HS-27A (cell line): ENCODE data around the gene UHRF2.
"Not testable (repeated sequence)": the region's sequence is repeated elsewhere in the genome, so short reads cannot be mapped to it uniquely, and the experiment has no call there.

Source experiments
- DNase-seq: peaks from one replicate; pipeline ENCODE4 v3.0.0-alpha.2; 2012; ENCODE audit warnings: low read depth, missing footprints

UHRF2 gene

DNA sequence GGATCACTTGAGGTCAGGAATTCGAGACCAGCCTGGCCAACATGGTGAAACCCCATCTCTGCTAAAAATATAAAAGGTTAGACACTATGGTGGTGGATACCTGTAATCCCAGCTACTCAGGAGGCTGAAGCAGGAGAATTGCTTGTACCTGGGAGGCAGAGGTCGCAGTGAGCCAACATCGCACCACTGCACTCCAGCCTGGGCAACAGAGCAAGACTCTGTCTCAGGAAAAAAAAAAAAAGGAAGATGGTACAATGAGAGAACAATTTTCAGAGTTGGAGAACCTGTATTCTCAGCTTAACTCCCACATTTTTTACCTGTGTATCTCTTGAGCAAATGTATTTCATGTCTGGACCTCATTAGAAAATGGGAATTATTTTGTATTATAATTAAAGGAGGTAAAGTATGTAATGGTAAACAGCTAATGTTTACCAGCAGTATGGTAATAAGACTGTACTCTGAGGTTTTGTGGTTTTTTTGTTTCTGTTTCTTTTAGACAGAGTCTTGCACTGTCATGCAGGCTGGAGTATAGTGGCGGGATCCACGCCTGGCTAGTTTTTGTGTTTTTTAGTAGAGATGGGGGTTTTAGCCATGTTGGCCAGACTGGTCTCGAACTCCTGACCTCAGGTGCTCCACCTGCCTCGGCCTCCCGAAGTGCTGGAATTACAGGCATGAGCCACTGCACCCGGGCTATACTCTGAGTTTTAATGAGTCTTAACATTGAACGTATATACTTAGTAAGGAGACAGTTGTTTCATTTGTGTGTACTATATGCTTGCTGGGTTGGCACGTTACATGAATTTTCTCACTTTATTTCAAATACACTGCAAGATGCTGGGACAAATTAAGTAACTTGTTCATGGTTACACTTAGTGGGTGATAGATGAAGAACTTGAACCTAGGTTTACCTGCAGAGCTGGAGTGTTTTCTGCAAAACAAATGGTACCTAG, 16.2 kb downstream of the UHRF2 start:
- DNase-seq, result no peak

DNA sequence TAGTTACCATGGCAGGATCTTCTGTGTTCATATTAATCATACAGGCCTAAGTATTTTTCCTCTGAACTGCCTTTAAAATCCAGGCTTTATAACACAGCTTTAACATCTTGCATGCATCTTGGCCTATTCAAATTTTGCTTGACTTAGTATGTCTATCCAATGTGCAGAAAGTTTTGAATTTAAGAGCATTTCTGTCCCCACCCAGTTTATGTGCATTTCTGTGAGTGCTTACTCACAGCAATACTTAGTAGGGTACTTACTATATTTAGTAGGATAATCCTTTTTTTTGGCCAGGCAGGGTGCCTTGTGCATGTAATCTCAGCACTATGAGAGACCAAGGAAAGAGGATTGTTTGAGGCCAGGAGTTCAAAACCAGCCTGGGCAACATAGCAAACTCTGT, 18.0 kb downstream of the UHRF2 start:
- DNase-seq, result no peak

DNA sequence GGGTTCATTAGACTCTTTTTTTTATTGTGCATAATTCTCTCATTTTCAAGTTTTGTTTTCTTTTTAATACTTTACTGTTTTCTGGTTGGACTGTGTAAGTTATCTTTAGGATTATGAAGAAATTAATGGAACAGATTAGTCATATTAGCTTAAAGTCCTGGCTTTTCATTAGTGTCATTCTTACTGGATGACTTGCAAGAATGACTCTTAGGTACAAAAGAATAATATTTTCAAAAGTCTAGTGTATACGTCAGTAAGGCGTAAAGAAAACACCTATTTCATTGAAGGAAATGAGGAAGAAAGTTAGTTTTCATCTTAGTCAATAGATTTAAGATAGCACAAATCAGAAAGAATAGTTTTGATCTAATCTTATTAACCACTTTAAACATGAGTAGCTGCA, 20.4 kb downstream of the UHRF2 start:
- no peak for DNase-seq

DNA sequence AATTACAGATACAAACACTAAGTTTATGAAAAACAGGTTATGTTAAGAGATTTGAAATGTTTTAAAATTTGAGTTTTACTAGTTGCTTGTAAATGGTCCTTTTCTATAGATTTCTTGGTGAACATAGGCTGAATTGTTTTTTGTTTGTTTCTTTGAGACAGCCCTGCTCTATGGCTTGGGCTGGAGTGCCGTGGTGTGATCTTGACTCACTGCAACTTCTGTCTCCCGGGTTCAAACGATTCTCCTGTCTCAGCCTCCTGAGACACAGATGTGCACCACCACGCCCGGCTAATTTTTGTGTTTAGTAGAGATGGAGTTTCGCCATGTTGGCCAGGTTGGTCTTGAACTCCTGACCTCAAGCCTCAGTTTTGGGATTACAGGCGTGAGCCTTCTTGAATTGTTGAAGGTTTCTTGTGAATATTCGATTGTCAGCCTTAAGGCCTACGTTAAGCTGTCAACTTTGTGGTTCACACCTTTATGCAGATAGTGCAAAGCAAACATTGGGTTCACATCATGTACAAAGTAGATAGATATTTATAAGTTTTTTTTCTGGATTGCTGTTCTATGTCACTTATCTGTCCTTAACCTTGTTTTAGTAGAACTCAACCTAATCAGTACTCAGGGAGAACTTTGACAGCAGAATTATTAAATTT, 26.2 kb downstream of the UHRF2 start:
- DNase-seq, result no peak

DNA sequence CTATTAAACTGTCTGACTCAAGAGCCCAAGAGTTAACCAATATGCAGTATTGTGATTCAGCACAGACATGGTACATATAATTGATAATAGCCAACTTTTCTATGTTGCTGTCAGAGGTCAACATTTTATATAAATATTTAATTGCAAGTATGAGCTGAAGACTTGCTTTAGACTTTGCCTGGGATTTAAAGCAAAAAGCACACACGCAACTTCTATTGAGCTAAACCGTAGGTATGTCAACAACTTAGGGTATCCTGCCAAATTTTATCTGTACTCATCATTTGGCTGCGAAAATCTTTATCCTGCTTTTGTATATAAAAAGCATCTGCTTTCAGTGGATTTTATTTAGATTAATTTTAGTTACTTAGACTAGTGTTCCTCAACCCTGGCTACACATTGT, 27.4 kb downstream of the UHRF2 start:
- no peak for DNase-seq

DNA sequence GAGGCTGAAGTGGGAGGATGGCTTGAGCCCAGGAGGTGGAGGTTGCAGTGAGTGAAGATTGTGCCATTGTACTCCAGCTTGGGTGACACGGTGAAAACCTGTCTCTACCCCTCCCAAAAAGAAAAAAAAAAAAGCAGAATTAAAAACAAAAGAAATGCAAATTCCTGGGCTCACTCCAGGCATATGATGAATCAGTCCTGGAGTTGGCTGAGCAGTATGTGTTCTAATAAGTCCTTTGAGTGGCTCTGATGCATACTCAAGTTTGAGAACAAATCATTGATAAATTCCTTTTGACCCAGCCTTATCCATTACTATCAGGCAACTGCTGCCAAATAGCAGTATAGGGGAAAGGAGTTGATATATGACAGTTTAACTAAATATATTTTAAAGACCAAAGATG, 28.3 kb downstream of the UHRF2 start:
- DNase-seq, result no peak

DNA sequence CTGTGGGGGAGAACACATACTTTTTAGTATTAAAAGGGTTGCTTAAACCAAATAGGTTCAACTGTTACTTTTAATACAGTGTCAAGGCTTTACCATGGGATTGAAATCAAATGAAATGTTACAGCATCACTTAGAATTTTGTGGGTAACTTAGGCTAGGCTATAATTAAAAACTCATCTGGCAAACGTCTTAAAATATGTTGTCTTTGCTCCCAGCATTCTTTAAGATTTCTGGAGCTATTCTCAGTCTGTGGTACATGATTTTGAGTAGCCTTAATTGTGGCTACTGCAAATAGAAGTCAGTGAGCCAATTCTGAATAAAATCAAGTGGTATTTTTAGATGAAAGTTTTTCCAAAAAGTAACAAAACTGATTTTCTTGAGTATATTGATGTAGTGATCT, 30.7 kb downstream of the UHRF2 start:
- DNase-seq, result no peak

DNA sequence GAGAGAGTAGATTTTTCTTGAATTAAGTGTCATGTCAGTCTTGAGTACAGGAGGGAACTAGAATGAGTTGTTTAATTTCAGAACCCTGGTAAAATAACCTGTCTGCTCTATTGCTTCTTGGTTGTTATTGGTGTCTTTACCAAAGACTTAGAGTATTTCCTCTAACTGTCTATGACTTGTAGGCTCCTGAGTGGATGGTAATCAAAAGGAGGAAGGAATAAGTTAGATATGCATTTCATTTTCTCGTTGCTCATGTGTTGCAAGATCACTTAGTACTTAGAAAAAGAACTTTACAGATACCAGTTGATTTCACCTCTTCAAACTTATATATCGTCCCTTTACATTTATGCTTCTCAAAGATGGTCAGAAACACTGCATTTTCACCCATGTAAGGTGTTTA, 31.1 kb downstream of the UHRF2 start:
- DNase-seq, result no peak

DNA sequence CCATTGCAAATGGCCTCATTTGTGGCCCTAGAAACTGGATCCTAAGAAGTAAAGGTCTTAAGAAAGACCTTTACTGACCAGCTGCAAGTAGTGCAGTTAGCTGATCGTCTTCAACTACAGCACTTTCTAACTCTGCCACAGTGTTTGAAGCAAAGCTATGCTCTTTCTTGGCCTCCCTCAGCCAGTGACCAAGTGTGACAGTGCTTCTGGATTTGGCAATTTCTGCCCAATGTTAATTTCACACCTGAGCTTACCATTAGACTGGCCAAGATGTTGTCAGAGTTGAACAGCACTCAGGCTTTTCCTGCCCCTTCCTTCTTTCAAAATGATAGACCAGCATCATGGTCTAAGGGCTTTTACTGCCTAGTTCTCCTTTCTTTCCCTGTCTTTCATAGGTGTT, 36.1 kb downstream of the UHRF2 start:
- no peak for DNase-seq

DNA sequence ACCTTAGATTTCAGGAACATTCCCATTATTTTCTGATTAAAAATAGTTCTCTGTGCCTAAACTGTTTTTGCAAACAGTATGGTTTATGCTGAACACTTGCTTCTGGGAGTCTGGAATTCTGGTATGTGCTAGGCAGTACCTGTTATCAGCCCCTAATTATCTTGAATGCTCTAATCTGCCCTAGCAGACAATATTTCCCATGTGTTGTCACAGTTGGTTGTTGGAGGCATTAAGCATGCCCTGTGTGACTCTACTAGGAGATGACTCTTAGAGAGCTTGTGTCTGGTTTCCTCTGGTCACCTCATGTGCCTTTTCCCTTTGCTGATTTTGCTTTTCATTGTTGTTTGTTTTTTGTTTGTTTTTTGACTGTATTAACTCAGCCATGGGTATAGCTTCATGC, 36.6 kb downstream of the UHRF2 start:
- DNase-seq, result no peak

DNA sequence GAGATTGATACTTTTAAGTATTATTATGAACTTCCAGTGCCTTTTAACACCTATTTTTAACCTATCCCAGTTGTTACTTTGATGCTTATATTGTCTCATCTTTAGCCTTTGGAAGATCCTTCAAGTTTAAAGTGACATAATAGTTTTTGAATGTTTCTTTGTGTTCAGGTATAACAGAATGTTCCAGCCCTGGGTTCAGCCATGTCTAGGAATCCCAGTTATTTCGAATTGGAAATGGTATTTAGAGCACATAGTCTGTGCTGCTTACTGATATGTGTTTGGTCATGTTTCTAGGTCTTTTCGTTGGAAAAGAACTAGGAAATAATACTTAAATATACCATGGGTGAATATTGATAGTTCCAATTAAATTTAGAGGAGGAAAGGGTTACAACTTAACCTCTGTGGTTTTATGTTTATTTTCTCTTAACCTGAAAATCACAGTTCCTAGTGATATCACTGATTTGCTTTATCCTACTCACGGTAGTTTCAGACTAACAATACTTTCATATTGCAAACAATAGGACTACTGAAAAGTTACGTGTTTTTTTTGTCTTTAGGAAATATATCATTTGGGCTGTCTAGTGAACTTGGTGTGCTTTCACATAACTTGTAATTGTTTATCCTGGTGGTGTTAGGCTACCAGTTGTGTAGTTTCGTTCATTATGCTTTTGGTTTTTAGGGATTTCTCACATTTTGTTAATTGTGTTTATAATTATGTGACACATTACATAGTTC, 37.8 kb downstream of the UHRF2 start:
- no peak for DNase-seq

DNA sequence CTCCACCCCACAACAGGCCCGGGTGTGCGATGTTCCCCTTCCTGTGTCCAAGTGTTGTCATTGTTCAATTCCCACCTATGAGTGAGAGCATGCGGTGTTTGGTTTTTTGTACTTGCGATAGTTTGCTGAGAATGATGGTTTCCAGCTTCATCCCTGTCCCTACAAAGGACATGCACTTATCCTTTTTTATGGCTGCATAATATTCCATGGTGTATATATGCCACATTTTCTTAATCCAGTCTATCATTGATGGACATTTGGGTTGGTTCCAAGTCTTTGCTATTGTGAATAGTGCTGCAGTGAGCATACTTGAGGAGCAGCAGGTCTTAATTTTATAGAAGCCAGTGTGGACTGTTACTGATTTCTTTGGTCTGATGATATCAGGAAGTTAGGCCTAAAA, 42.3 kb downstream of the UHRF2 start:
- DNase-seq, result not testable (repeated sequence)

DNA sequence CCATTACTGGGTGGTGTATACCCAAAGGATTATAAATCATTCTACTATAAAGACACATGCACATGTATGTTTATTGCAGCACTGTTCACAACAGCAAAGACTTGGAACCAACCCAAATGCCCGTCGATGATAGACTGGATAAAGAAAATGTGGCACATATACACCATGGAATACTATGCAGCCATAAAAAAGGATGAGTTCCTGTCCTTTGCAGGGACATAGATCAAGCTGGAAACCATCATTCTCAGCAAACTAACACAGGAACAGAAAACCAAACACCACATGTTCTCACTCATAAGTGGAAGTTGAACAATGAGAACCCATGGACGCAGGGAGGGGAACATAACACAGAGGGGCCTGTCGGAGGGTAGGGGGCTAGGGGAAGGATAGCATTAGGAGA, 45.7 kb downstream of the UHRF2 start:
- DNase-seq, result not testable (repeated sequence)

DNA sequence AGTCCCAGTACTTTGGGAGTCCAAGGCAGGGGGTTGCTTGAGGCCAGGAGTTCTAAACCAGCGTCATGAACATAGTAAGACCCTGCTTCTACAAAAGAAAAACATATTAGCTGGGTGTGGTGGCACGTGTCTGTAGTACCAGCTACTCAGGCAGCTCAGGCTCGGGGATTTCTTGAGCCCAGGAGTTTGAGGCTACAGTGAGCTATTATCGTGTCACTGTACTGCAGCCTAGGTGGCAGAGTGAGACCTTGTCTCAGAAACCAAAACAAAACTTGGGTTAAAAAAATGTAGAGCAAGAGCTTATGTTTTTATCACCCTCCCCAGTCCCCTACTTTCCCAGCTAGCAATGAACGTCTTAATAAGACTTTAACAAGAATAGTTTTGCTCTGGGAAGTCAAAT, 46.7 kb downstream of the UHRF2 start:
- DNase-seq, result no peak

DNA sequence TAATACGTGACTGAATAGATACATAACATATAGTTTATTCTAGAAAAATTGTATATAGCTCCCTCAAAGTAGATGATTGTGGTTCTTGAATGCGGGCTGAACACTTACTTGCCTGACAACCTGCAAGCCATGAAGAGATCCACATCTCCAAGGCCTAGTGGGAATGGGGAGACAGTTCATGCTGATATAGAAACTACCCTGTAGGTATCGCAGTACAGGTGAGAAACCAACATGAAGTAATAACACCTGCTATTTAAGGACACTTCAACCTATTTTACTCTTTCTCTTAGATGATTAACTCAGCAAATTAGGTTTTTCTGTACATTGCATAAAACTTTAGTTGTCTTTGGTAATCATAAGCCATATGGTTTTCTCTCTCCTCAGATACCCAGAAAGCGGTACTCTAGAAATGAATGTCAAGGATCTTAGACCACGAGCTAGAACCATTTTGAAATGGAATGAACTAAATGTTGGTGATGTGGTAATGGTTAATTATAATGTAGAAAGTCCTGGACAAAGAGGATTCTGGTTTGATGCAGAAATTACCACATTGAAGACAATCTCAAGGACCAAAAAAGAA, 47.3 kb downstream of the UHRF2 start:
- no peak for DNase-seq

DNA sequence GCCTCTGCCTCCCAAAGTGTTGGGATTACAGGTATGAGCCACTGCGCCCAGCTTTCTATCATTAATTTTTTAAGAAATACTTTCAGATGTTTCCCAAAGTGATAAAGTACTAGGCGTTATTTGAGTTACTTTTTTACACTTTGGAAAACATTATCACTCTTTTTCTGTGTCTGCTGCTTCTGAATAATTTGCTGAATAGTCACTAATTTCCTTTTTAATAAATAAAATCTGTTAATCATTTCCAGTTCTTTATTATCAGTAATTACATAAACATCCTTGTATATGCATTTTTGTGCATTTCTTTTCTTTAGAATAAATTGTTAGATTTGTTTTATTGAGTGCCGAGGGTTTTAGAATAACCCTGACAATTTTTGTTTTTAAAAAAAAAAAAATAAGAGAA, 48.6 kb downstream of the UHRF2 start:
- DNase-seq, result no peak

DNA sequence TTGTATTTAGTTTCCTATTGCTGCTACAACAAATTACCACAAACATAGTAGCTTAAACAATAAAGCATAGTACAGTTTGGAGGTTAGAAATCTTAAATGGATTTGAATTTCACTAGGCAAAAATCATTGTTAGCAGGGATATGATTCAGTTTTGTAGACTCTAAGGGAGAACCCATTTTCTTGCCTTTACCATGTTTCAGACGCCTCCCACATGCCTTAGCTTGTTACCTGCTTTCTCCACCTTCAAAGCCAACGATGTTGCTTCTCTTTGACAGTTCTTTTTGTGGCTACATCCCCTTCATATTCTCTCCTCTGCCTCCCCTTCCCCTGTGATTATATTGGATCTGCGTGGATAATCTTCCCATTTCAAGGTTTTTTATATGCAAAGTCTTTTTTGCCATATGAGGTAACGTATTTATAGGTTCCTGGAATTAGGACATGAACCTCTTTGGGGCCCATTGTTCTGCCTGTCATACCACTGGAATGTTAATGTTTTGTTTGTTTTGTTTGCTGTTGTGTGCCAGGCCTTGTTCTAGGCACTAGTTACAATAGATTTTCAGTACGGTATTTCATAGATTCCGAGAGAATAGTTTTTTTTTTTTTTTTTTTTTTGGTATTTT, 54.1 kb downstream of the UHRF2 start:
- no peak for DNase-seq

DNA sequence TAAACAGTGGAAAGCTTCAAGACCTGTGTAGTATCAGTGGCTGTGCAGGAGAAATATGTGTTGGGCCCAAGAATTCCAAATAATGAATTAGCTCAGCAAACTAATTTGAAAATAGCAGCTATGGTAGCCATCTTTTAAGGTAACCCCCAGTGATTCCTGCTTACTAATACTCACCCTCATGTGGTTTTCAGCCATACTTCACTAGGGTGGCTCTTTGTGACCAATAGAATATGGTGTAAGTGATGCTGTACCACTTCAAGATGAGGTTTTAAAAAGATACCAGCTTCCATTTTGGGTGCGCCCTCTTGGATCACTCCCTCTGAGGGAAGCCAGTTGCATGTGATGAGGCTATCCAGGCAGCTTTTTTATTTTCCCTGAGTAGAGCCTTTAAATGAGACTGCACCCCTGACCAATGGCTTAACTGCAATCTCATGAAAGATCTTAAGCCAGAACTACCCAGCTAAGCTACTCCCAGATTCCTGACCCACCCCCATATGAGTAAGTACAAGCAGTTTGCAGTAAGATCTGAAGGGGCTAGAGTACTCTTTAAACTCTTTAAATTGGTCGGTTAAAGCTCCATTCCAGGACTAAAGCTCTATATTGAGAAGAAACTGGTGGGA, 58.3 kb downstream of the UHRF2 start:
- no peak for DNase-seq

DNA sequence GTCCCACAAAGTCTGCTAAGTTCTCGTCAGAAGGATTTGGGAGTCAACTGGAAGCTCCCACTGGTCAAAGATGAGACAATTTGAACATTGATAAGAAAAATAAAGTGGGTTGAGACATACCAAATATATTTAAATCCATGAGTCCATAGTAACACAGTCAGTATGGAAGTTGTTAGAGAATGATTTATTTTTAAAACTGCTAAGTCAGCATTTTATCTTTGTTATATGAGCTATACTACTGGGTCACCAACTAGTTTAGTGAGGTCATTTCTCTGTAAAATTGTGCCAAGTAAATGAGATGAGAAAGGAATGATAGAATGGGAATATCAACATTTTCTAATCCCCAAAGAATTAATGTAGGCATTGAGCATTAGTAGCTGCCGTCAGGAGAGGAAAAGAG, 60.2 kb downstream of the UHRF2 start:
- no peak for DNase-seq

DNA sequence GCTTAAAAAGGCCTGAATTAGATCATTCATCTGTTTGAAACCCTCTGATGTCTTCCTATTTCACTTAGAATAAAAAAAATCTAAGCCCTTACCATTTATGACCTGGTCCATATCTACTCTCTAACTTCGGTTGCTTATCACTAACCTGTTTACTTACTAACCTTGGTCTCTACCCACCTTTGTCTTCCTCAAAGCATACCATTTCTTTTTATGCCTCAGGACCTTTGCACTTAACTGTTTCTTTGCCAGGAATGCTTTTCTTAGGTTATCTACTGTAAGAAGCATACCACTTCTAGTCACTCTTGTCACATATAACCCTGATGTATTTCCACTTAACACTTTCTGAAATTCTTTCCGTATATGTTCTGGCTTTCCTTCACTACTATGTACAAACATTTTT, 67.0 kb downstream of the UHRF2 start:
- no peak for DNase-seq

DNA sequence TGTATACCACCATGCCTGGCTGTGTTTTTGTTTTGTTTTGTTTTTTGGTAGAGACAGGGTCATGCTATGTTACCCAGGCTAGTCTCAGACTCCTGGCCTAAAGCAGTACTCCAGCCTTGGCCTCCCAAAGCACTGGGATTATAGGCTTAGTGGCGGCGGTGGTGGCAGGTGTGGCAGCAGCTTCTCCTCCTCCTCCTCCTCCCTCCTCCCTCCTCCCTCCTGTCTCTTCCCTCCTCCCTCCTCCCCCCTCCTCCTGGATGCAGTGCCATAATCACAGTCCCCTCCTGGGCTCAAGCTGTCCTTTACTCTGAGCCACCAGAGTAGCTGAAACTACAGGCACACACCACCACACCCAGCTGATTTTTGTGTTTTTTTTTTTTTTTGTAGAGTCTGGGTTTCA, 71.2 kb downstream of the UHRF2 start:
- DNase-seq, result no peak

DNA sequence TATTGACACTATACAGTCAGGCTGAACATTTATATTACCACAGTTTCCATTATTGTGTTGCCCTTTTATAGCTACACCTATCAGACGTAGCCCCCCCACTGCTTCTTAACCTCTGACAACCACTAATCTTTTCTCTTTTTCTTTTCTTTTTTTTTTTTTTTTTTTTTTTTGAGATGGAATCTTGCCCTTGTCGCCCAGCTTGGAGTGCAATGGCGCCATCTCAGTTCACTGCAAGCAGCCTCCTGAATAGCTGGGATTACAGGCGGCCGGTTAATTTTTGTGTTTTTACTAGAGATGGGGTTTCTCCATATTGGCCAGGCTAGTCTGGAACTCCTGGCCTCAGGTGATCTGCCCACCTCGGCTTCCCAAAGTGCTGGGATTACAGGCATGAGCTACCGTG, 75.4 kb downstream of the UHRF2 start:
- DNase-seq, result no peak
